SJCRH30 (cell line): ENCODE results near the gene SETD3. TPM values are rescaled to one million over a fixed set of nuclear protein-coding genes. Genes with fewer than 3 reads are reported as not detected.

Experiments used
- DNase-seq, 2 experiments: peaks; one replicate each; pipeline ENCODE4 v3.0.0-alpha.2; 2015 to 2020
- H3K27ac ChIP-seq: fragments of 250-450 bp; sonication (Bioruptor Pico); 2 replicates; pipeline ENCODE4 v1.5.1; 2020; ENCODE audit warnings: mild to moderate bottlenecking, moderate library complexity
- H3K27me3 ChIP-seq: fragments of 250-450 bp; sonication (Bioruptor Pico); 2 replicates; pipeline ENCODE4 v1.5.1; 2020; ENCODE audit warnings: mild to moderate bottlenecking, moderate library complexity
- H3K36me3 ChIP-seq: fragments of 250-450 bp; sonication (Bioruptor Pico); 2 replicates; pipeline ENCODE4 v1.5.1; 2020; ENCODE audit warnings: mild to moderate bottlenecking, moderate library complexity
- H3K4me1 ChIP-seq: fragments of 250-450 bp; sonication (Bioruptor Pico); 2 replicates; pipeline ENCODE4 v1.5.1; 2020; ENCODE audit warnings: mild to moderate bottlenecking, moderate library complexity
- H3K4me3 ChIP-seq: fragments of 250-450 bp; sonication (Bioruptor Pico); 2 replicates; pipeline ENCODE4 v1.5.1; 2020; ENCODE audit warnings: mild to moderate bottlenecking, moderate library complexity
- H3K9me3 ChIP-seq: fragments of 250-450 bp; sonication (Bioruptor Pico); replicated peaks from 2 replicates; pipeline ENCODE4 v1.5.1; 2020; ENCODE audit warnings: mild to moderate bottlenecking, moderate library complexity
- total RNA-seq: library from RNA; depleted of rRNA; stranded (reverse); fragments of >200 nt; shearing (Covaris generic); gene quantifications from 2 replicates; pipeline ENCODE4 v1.2.3, GENCODE V29; 2014

The SETD3 gene
- total RNA-seq, 1 experiment from 2014 or later = 79.4 TPM

- Histone ChIP-seq H3K4me1 (no peaks in the 10 kb centered on the region), H3K27ac (no peak overlapping the region), H3K36me3 (peaks cover 27% of the 10 kb centered on the region), H3K27me3 (no peaks in the 10 kb centered on the region), H3K9me3 (no peaks in the 10 kb centered on the region), H3K4me3 (no peak overlapping the region)
- DNase-seq = no peak
Observed at GRCh38 chr14:99401211-99401610, 79.4 kb downstream of the SETD3 start.

GRCh38 chr14:99397698-99398097 lies 83.0 kb downstream of the SETD3 start:
- no peaks in the 10 kb centered on the region for H3K27me3 ChIP-seq
- no peaks in the 10 kb centered on the region for H3K4me1 ChIP-seq
- no peak for DNase-seq
- no peak overlapping the region for H3K4me3 ChIP-seq
- H3K27ac ChIP-seq = no peak overlapping the region
- peaks cover 19% of the 10 kb centered on the region for H3K36me3 ChIP-seq
- H3K9me3 ChIP-seq = no peaks in the 10 kb centered on the region

GRCh38 chr14:99395909-99396530 lies 84.6 kb downstream of the SETD3 start:
- H3K36me3 ChIP-seq = peaks cover 19% of the 10 kb centered on the region
- no peaks in the 10 kb centered on the region for H3K4me1 ChIP-seq
- H3K9me3 ChIP-seq = no peaks in the 10 kb centered on the region
- no peaks in the 10 kb centered on the region for H3K27me3 ChIP-seq
- H3K27ac ChIP-seq = no peak overlapping the region
- no peak for DNase-seq
- no peak overlapping the region for H3K4me3 ChIP-seq

- Histone ChIP-seq H3K9me3 (no peaks in the 10 kb centered on the region), H3K4me1 (no peaks in the 10 kb centered on the region), H3K4me3 (no peak overlapping the region), H3K27me3 (no peaks in the 10 kb centered on the region), H3K27ac (no peak overlapping the region), H3K36me3 (peaks cover 10% of the 10 kb centered on the region)
- DNase-seq = no peak
Observed at GRCh38 chr14:99394602-99395156, 86.0 kb downstream of the SETD3 start.

GRCh38 chr14:99393059-99393655 lies 87.5 kb downstream of the SETD3 start:
- Histone ChIP-seq H3K27me3 (no peaks in the 10 kb centered on the region), H3K27ac (no peak overlapping the region), H3K4me1 (no peaks in the 10 kb centered on the region), H3K36me3 (no peaks in the 10 kb centered on the region; the same call in none of the 2 replicates), H3K4me3 (no peak overlapping the region), H3K9me3 (no peaks in the 10 kb centered on the region)
- peak in 1 of 2 experiments; percentile 21 for DNase-seq

- no peaks in the 10 kb centered on the region for H3K4me1 ChIP-seq
- H3K27ac ChIP-seq = no peak overlapping the region
- DNase-seq = no peak
- no peaks in the 10 kb centered on the region for H3K9me3 ChIP-seq
- H3K36me3 ChIP-seq = no peaks in the 10 kb centered on the region
- H3K4me3 ChIP-seq = no peak overlapping the region
- no peaks in the 10 kb centered on the region for H3K27me3 ChIP-seq
Observed at GRCh38 chr14:99391671-99392070, 89.0 kb downstream of the SETD3 start.

GRCh38 chr14:99389174-99389826 lies 91.4 kb downstream of the SETD3 start:
- H3K27ac ChIP-seq = no peak overlapping the region
- DNase-seq = peak in 1 of 2 experiments; percentile 22
- no peaks in the 10 kb centered on the region for H3K4me1 ChIP-seq
- no peaks in the 10 kb centered on the region for H3K27me3 ChIP-seq
- H3K36me3 ChIP-seq = no peaks in the 10 kb centered on the region
- H3K9me3 ChIP-seq = no peaks in the 10 kb centered on the region
- H3K4me3 ChIP-seq = no peak overlapping the region

- Histone ChIP-seq H3K4me3 (no peak overlapping the region), H3K4me1 (no peaks in the 10 kb centered on the region), H3K36me3 (no peaks in the 10 kb centered on the region), H3K27ac (no peak overlapping the region), H3K9me3 (no peaks in the 10 kb centered on the region), H3K27me3 (no peaks in the 10 kb centered on the region)
- no peak for DNase-seq
Observed at GRCh38 chr14:99388286-99388685, 92.4 kb downstream of the SETD3 start.

GRCh38 chr14:99387880-99388279 lies 92.8 kb downstream of the SETD3 start:
- no peaks in the 10 kb centered on the region for H3K4me1 ChIP-seq
- no peaks in the 10 kb centered on the region for H3K27me3 ChIP-seq
- DNase-seq = no peak
- H3K27ac ChIP-seq = no peak overlapping the region
- H3K36me3 ChIP-seq = no peaks in the 10 kb centered on the region
- H3K9me3 ChIP-seq = no peaks in the 10 kb centered on the region
- no peak overlapping the region for H3K4me3 ChIP-seq

- Histone ChIP-seq H3K4me3 (no peak overlapping the region), H3K36me3 (no peaks in the 10 kb centered on the region), H3K27me3 (no peaks in the 10 kb centered on the region), H3K4me1 (no peaks in the 10 kb centered on the region), H3K9me3 (no peaks in the 10 kb centered on the region), H3K27ac (no peak overlapping the region)
- no peak for DNase-seq
Observed at GRCh38 chr14:99384450-99385417, 95.9 kb downstream of the SETD3 start.

- no peak for DNase-seq
- H3K27me3 ChIP-seq = no peaks in the 10 kb centered on the region
- H3K4me1 ChIP-seq = no peaks in the 10 kb centered on the region
- H3K4me3 ChIP-seq = no peak overlapping the region
- no peaks in the 10 kb centered on the region for H3K36me3 ChIP-seq
- no peak overlapping the region for H3K27ac ChIP-seq
- H3K9me3 ChIP-seq = no peaks in the 10 kb centered on the region
Observed at GRCh38 chr14:99383472-99384449, 96.9 kb downstream of the SETD3 start.

- Histone ChIP-seq H3K4me3 (no peak overlapping the region), H3K27me3 (no peaks in the 10 kb centered on the region), H3K27ac (no peak overlapping the region), H3K9me3 (no peaks in the 10 kb centered on the region), H3K36me3 (no peaks in the 10 kb centered on the region), H3K4me1 (no peaks in the 10 kb centered on the region)
- no peak for DNase-seq
Observed at GRCh38 chr14:99382781-99383471, 97.7 kb downstream of the SETD3 start.

- Histone ChIP-seq H3K27ac (no peak overlapping the region), H3K4me1 (no peaks in the 10 kb centered on the region), H3K4me3 (no peak overlapping the region), H3K27me3 (no peaks in the 10 kb centered on the region), H3K9me3 (no peaks in the 10 kb centered on the region), H3K36me3 (no peaks in the 10 kb centered on the region)
- no peak for DNase-seq
Observed at GRCh38 chr14:99382071-99382470, 98.6 kb downstream of the SETD3 start.
